Suprapubic skin (tissue), 4 donors: ENCODE measurements around the gene HNRNPA1.

Experiments used
- EP300 ChIP-seq: sonication (generic); formaldehyde crosslinking; IDR thresholded peaks from one replicate; pipeline ENCODE4 v1.6.1; 2017; ENCODE audit warnings: antibody characterized with exemption
- POLR2A ChIP-seq, 2 donors: fragments of 450-650 bp; IDR thresholded peaks; one replicate each; pipeline ENCODE4 v1.6.1; 2017; ENCODE audit warnings: antibody characterized with exemption in 2 of 2, mild to moderate bottlenecking in 2 of 2, moderate library complexity in 2 of 2
- POLR2AphosphoS5 ChIP-seq, 3 donors: sonication (generic); formaldehyde crosslinking; IDR thresholded peaks; one replicate each; pipeline ENCODE4 v1.6.1; 2017; ENCODE audit warnings: antibody characterized with exemption in 3 of 3
- TF ChIP-seq, protein P1 (sequence below), 2 donors: fragments of 200-600 bp in 1 of 2; fragments of 450-650 bp in 1 of 2; sonication (generic) in 1 of 2; IDR thresholded peaks; one replicate each; pipeline ENCODE4 v1.5.1; 2016 to 2019; ENCODE audit warnings: antibody characterized with exemption in 2 of 2, mild to moderate bottlenecking in 1 of 2, moderate library complexity in 1 of 2

DNA sequence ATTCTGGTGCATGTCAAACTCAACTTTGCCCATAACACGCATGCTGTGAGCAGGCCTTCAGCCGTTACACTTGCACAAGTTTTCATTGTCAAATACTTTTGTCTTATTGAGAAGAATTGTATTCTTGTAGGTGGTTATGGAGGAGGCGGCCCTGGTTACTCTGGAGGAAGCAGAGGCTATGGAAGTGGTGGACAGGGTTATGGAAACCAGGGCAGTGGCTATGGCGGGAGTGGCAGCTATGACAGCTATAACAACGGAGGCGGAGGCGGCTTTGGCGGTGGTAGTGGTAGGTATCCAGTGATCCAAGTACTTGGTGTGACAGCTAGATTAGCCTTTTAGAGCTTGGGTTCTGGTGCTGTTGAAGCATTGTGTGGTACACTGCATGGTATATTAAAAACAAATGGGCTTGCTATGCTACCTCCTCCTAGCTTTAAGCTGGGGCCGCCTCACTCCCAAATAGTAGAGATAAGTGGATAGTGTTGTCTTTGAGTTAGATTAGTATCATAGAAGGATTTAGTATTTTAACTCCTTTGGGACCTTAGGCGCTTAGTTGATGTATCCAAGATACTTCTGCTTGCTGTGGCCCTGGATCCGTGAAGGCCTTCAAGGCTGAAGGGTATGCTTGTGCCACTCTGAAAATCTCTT lies 2.5 kb downstream of the HNRNPA1 start:
- TF ChIP-seq, protein P1, sequence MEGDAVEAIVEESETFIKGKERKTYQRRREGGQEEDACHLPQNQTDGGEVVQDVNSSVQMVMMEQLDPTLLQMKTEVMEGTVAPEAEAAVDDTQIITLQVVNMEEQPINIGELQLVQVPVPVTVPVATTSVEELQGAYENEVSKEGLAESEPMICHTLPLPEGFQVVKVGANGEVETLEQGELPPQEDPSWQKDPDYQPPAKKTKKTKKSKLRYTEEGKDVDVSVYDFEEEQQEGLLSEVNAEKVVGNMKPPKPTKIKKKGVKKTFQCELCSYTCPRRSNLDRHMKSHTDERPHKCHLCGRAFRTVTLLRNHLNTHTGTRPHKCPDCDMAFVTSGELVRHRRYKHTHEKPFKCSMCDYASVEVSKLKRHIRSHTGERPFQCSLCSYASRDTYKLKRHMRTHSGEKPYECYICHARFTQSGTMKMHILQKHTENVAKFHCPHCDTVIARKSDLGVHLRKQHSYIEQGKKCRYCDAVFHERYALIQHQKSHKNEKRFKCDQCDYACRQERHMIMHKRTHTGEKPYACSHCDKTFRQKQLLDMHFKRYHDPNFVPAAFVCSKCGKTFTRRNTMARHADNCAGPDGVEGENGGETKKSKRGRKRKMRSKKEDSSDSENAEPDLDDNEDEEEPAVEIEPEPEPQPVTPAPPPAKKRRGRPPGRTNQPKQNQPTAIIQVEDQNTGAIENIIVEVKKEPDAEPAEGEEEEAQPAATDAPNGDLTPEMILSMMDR (IDR thresholded peaks at IDR 0.05) = no peak
- TF ChIP-seq POLR2AphosphoS5 (IDR thresholded peaks at IDR 0.05) (no peak), POLR2A (IDR thresholded peaks at IDR 0.05) (no peak), EP300 (no peak)
